Vein endothelial cell (primary cell): ENCODE measurements around the gene MORN2. TPM values are rescaled to one million over a fixed set of nuclear protein-coding genes. Genes with fewer than 3 reads are reported as not detected.

Experiments used
- small RNA-seq: library from RNA; depleted of rRNA; stranded (forward); fragments of <200 nt; gene quantifications from one replicate; pipeline ENCODE3, GENCODE V24; 2012
- total RNA-seq: library from RNA; depleted of rRNA; stranded (reverse); fragments of >200 nt; gene quantifications from 2 replicates; pipeline ENCODE4 v1.2.3, GENCODE V29; 2012

The MORN2 gene
- total RNA-seq, result 9.8 and 15.4 TPM in 2 replicates

GRCh38 chr2:38875576-38876367 is at the start of gene MORN2, which contains the start of gene DHX57:
Gene MORN2, plus strand, starts transcription at chr2:38875976.
Gene DHX57, minus strand, starts transcription at chr2:38875934. Its CDS starts 7,529 bp downstream, at chr2:38868405.

GRCh38 chr2:38889575-38889974 is 13.8 kb downstream of the MORN2 start, which contains the start of gene ARHGEF33:
Gene ARHGEF33, plus strand, starts transcription at chr2:38889875. Its CDS starts 29,573 bp downstream, at chr2:38919448.

Small RNA genes within 50 kb of the gene (small RNA-seq; reads per million reads assigned to genes)
- not detected for gene RNU6-851P

Other genes starting within 250 kb of the MORN2 start
- gene GALM, start 209.9 kb upstream of the MORN2 start, total RNA-seq, result 6.9 and 9.0 TPM in 2 replicates
- 103 and 126 TPM in 2 replicates for gene SRSF7, start 124.6 kb upstream of the MORN2 start, total RNA-seq
- 6.2 and 6.8 TPM in 2 replicates for gene GEMIN6, start 97.8 kb upstream of the MORN2 start, total RNA-seq
- 18.3 and 20.9 TPM in 2 replicates for gene DHX57, start within 50 bp of the MORN2 start, total RNA-seq
- gene ARHGEF33, start 13.9 kb downstream of the MORN2 start, total RNA-seq, result under 0.01 and 0.19 TPM in 2 replicates
- 14.4 and 25.6 TPM in 2 replicates for gene SOS1, start 245.1 kb downstream of the MORN2 start, total RNA-seq